Uterus (tissue), 4 donors: ENCODE measurements around the gene PRCP. TPM values are rescaled to one million over a fixed set of nuclear protein-coding genes. Genes with fewer than 3 reads are reported as not detected.

Experiments
- DNase-seq, 2 donors: peaks; one replicate each; pipeline ENCODE4 v3.0.0-alpha.2; 2019 to 2020
- H3K27ac ChIP-seq, 2 donors: fragments of 200-600 bp; sonication (generic); 1 replicate in 1 of 2; 2 replicates in 1 of 2; pipeline ENCODE4 v1.5.1; 2016 to 2018
- H3K27me3 ChIP-seq, 2 donors: fragments of 200-600 bp; sonication (generic); one replicate each; pipeline ENCODE4 v1.5.1; 2018 to 2019; ENCODE audit warnings: control low read depth in 1 of 2
- H3K36me3 ChIP-seq, 2 donors: fragments of 200-600 bp; sonication (generic); one replicate each; pipeline ENCODE4 v1.5.1; 2019; ENCODE audit warnings: control low read depth in 1 of 2
- H3K4me1 ChIP-seq, 2 donors: fragments of 200-600 bp; sonication (generic); one replicate each; pipeline ENCODE4 v1.5.1; 2018 to 2019; ENCODE audit warnings: control low read depth in 1 of 2
- H3K4me3 ChIP-seq, 2 donors: fragments of 200-600 bp; sonication (generic); 1 replicate in 1 of 2; 2 replicates in 1 of 2; pipeline ENCODE4 v1.5.1; 2018 to 2019; ENCODE audit warnings: mild to moderate bottlenecking in 1 of 2
- H3K9me3 ChIP-seq, 2 donors: fragments of 200-600 bp; sonication (generic); one replicate each; pipeline ENCODE4 v1.5.1; 2019; ENCODE audit warnings: control low read depth in 1 of 2
- CTCF ChIP-seq, 4 experiments: fragments of 200-600 bp in 2 of 4; fragments of 450-650 bp in 2 of 4; sonication (generic) in 2 of 4; IDR thresholded peaks; one replicate each; pipeline ENCODE4 v1.5.1; 2016 to 2019; ENCODE audit warnings: antibody characterized with exemption in 4 of 4, mild to moderate bottlenecking in 2 of 4, moderate library complexity in 1 of 4
- POLR2A ChIP-seq, 2 donors: fragments of 450-650 bp; IDR thresholded peaks; one replicate each; pipeline ENCODE4 v1.6.1; 2016; ENCODE audit warnings: antibody characterized with exemption in 2 of 2, mild to moderate bottlenecking in 1 of 2, moderate library complexity in 1 of 2
- intact Hi-C: fragments of 100-400 bp; cut with DNase I; formaldehyde crosslinking; loops from one replicate; pipeline ENCODE4 v1.15.1; 2023; ENCODE audit warnings: low total_unique reads
- total RNA-seq, 4 donors: library from RNA; depleted of rRNA in 3 of 4; stranded (reverse); fragments of >200 nt in 3 of 4; gene quantifications; one replicate each; pipeline versions ENCODE4 v1.1.0 to v1.2.4, GENCODE V29; 2014 to 2023
- donor health status: DM: yes; HTN: yes; CAD: no.

The PRCP gene
- total RNA-seq, 4 donors from 2014 or later = 59.9 to 206 (median 92.3) TPM

GRCh38 chr11:82786836-82787235, 113.4 kb downstream of the PRCP start:
- intact Hi-C loops = no loop called here
- H3K36me3 ChIP-seq = no peaks in the 10 kb centered on the region
- H3K9me3 ChIP-seq = no peaks in the 10 kb centered on the region
- no peak for TF ChIP-seq CTCF (IDR thresholded peaks at IDR 0.05)
- no peak for TF ChIP-seq POLR2A (IDR thresholded peaks at IDR 0.05)
- no peak overlapping the region for H3K4me3 ChIP-seq
- no peak for DNase-seq
- no peaks in the 10 kb centered on the region for H3K27me3 ChIP-seq
- H3K4me1 ChIP-seq = no peaks in the 10 kb centered on the region
- no peak overlapping the region for H3K27ac ChIP-seq

DNA sequence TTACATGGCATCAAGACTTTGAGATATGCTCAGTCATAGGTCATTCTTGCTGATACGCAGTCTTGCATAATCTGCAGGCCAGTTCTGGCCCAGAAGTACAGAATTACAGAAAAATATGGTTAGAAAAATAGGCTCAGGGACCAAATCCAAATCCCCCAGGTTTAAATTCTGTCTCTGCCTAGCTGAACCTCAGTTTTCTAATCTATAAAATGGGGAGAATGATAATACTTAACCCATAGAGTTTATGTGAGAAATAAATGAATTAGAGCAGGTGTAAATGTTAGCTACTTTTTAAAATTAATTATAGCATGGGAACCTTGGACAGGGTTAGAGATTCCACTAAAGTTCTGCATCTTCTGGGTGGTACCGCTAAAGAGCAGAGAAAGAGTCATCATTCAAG, 114.2 kb downstream of the PRCP start:
- Histone ChIP-seq H3K9me3 (no peaks in the 10 kb centered on the region), H3K27me3 (no peaks in the 10 kb centered on the region), H3K4me1 (no peaks in the 10 kb centered on the region), H3K4me3 (no peak overlapping the region), H3K36me3 (no peaks in the 10 kb centered on the region), H3K27ac (no peak overlapping the region)
- no peak for DNase-seq
- intact Hi-C loops = no loop called here
- TF ChIP-seq POLR2A (IDR thresholded peaks at IDR 0.05) (no peak), CTCF (IDR thresholded peaks at IDR 0.05) (no peak)

GRCh38 chr11:82782825-82783374, 117.3 kb downstream of the PRCP start:
- no peak overlapping the region for H3K27ac ChIP-seq
- intact Hi-C loops = no loop called here
- TF ChIP-seq CTCF (IDR thresholded peaks at IDR 0.05) = no peak
- TF ChIP-seq POLR2A (IDR thresholded peaks at IDR 0.05) = no peak
- no peak overlapping the region for H3K4me3 ChIP-seq
- no peaks in the 10 kb centered on the region for H3K36me3 ChIP-seq
- no peaks in the 10 kb centered on the region for H3K4me1 ChIP-seq
- DNase-seq = no peak
- no peaks in the 10 kb centered on the region for H3K9me3 ChIP-seq
- H3K27me3 ChIP-seq = no peaks in the 10 kb centered on the region

DNA sequence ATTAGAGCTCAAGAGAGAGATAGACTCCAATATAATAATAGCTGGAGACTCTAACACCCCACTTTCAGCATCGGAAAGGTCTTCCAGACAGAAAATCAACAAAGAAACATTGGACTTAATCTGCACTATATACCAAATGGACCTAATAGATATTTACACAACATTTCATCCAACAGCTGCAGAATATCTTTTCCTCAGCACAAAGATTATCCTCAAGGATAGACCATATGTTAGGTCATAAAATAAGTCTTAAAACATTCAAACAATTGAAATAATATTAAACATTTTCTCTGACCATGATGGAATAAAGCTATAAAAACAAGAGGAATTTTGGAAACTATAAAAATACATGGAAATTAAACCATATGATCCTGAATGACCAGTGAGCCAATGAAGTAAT, 121.5 kb downstream of the PRCP start:
- Histone ChIP-seq H3K27me3 (no peaks in the 10 kb centered on the region), H3K4me1 (no peaks in the 10 kb centered on the region), H3K9me3 (peaks cover 0 to 6% of the 10 kb centered on the region in 2 donors), H3K36me3 (no peaks in the 10 kb centered on the region), H3K4me3 (no peak overlapping the region), H3K27ac (no peak overlapping the region)
- DNase-seq = no peak
- TF ChIP-seq CTCF (IDR thresholded peaks at IDR 0.05) (no peak), POLR2A (IDR thresholded peaks at IDR 0.05) (no peak)
- intact Hi-C loops = no loop called here

GRCh38 chr11:82776377-82776776, 123.9 kb downstream of the PRCP start:
- H3K27me3 ChIP-seq = no peaks in the 10 kb centered on the region
- H3K27ac ChIP-seq = no peak overlapping the region
- H3K4me3 ChIP-seq = no peak overlapping the region
- intact Hi-C loops = no loop called here
- no peaks in the 10 kb centered on the region for H3K4me1 ChIP-seq
- TF ChIP-seq POLR2A (IDR thresholded peaks at IDR 0.05) = no peak
- H3K36me3 ChIP-seq = no peaks in the 10 kb centered on the region
- no peak for DNase-seq
- H3K9me3 ChIP-seq = peaks cover 0 to 6% of the 10 kb centered on the region in 2 donors
